Keratinocyte (primary cell): ENCODE measurements around the gene SLC25A47. TPM values are rescaled to one million over a fixed set of nuclear protein-coding genes. Genes with fewer than 3 reads are reported as not detected.

ENCODE experiments used
- DNase-seq: peaks from one replicate; pipeline ENCODE4 v3.0.0-alpha.2; 2011; ENCODE audit warnings: low read depth, missing footprints, low spot score
- FAIRE-seq: peaks from 2 replicates; lab custom pipeline; 2011; peaks lifted over from hg19 to GRCh38; lab: Jason Lieb, UNC
- H2AFZ ChIP-seq: 2 replicates; pipeline ENCODE4 v1.6.0; 2012; ENCODE audit warnings: low read length, control low read depth, inconsistent platforms; ENCODE audit not compliant: control insufficient read depth
- H3K27ac ChIP-seq: 2 replicates; pipeline ENCODE4 v1.5.1; 2011; ENCODE audit warnings: low read length; ENCODE audit not compliant: control insufficient read depth, insufficient read depth
- H3K27me3 ChIP-seq: 3 replicates; pipeline ENCODE4 v1.6.0; 2011; ENCODE audit warnings: low read length; ENCODE audit not compliant: control insufficient read depth, insufficient read depth; ENCODE audit errors: extremely low read depth
- H3K36me3 ChIP-seq, 2 experiments: 2 replicates in 1 of 2; 3 replicates in 1 of 2; pipeline ENCODE4 v1.5.1; 2011; ENCODE audit warnings: low read length in 2 of 2, mild to moderate bottlenecking in 1 of 2; ENCODE audit not compliant: control insufficient read depth in 2 of 2, insufficient read depth in 2 of 2; ENCODE audit errors: extremely low read depth in 1 of 2
- H3K4me1 ChIP-seq: 3 replicates; pipeline ENCODE4 v1.5.1; 2011; ENCODE audit warnings: low read length; ENCODE audit not compliant: control insufficient read depth, insufficient read depth; ENCODE audit errors: extremely low read depth
- H3K4me2 ChIP-seq: 3 replicates; pipeline ENCODE4 v1.6.0; 2011; ENCODE audit warnings: low read depth, low read length; ENCODE audit not compliant: control insufficient read depth, insufficient read depth; ENCODE audit errors: extremely low read depth
- H3K4me3 ChIP-seq, 3 experiments: fragments of 200-600 bp in 1 of 3; sonication (generic) in 1 of 3; 2 replicates in 2 of 3; 3 replicates in 1 of 3; pipeline ENCODE4 v1.5.1; 2011 to 2016; ENCODE audit warnings: low read length in 3 of 3, mild to moderate bottlenecking in 3 of 3, control low read depth in 2 of 3, inconsistent platforms in 1 of 3, low read depth in 1 of 3, mixed read lengths in 1 of 3, mixed run types in 1 of 3, moderate library complexity in 1 of 3; ENCODE audit not compliant: control insufficient read depth in 2 of 3, insufficient read depth in 2 of 3; ENCODE audit errors: extremely low read depth in 1 of 3
- H3K79me2 ChIP-seq: 2 replicates; pipeline ENCODE4 v1.6.0; 2012; ENCODE audit warnings: low read length; ENCODE audit not compliant: control insufficient read depth, insufficient read depth
- H3K9ac ChIP-seq: 3 replicates; pipeline ENCODE4 v1.6.0; 2011; ENCODE audit warnings: low read length; ENCODE audit not compliant: control insufficient read depth, insufficient read depth; ENCODE audit errors: extremely low read depth
- H3K9me1 ChIP-seq: 3 replicates; pipeline ENCODE4 v1.6.0; 2011; ENCODE audit warnings: low read length; ENCODE audit not compliant: control insufficient read depth, insufficient read depth; ENCODE audit errors: extremely low read depth
- H3K9me3 ChIP-seq: 2 replicates; pipeline ENCODE4 v1.5.1; 2012; ENCODE audit warnings: low read depth, low read length; ENCODE audit not compliant: control insufficient read depth
- H4K20me1 ChIP-seq: 3 replicates; pipeline ENCODE4 v1.6.0; 2011; ENCODE audit warnings: low read length; ENCODE audit not compliant: control insufficient read depth, insufficient read depth; ENCODE audit errors: extremely low read depth
- CTCF ChIP-seq, 3 experiments: IDR thresholded peaks in 1 of 3; conservative IDR thresholded peaks in 1 of 3; optimal IDR thresholded peaks in 1 of 3; 2 replicates in 2 of 3; 3 replicates in 1 of 3; pipeline versions ENCODE3 to v1.5.1; 2011; ENCODE audit warnings: low read length in 3 of 3, mild to moderate bottlenecking in 3 of 3, moderate library complexity in 2 of 3, control low read depth in 1 of 3, inconsistent platforms in 1 of 3; ENCODE audit not compliant: insufficient read depth in 2 of 3; ENCODE audit errors: extremely low read depth in 1 of 3
- EZH2 ChIP-seq: IDR thresholded peaks from one replicate; pipeline ENCODE4 v1.6.1; 2012; ENCODE audit warnings: inconsistent platforms, mild to moderate bottlenecking, low read length, moderate library complexity
- dilution Hi-C: fragments of 300-500 bp; cut with MboI; formaldehyde crosslinking; loops from one replicate; pipeline ENCODE4 v1.7.0; 2020; ENCODE audit warnings: low sequenced_read_pairs; ENCODE audit not compliant: extremely low pct_ligation_motif_present
- polyA plus RNA-seq, 5 experiments: library from polyadenylated mRNA; depleted of rRNA in 3 of 5; stranded (reverse) in 3 of 5; stranded (forward) in 1 of 5; unstranded in 1 of 5; fragments of >200 nt; gene quantifications; 1 replicate in 1 of 5; 2 replicates in 3 of 5; 3 replicates in 1 of 5; pipeline versions ENCODE4 v1.2.1 to v1.2.3, GENCODE V29; 2011 to 2012; ENCODE audit warnings: missing spikeins in 2 of 5, low read depth in 1 of 5, low replicate concordance in 1 of 5

The SLC25A47 gene
- polyA plus RNA-seq, 1 donor (not counting 4 experiments of a cell fraction or from before 2014, with no cell fraction given), result not detected

DNA sequence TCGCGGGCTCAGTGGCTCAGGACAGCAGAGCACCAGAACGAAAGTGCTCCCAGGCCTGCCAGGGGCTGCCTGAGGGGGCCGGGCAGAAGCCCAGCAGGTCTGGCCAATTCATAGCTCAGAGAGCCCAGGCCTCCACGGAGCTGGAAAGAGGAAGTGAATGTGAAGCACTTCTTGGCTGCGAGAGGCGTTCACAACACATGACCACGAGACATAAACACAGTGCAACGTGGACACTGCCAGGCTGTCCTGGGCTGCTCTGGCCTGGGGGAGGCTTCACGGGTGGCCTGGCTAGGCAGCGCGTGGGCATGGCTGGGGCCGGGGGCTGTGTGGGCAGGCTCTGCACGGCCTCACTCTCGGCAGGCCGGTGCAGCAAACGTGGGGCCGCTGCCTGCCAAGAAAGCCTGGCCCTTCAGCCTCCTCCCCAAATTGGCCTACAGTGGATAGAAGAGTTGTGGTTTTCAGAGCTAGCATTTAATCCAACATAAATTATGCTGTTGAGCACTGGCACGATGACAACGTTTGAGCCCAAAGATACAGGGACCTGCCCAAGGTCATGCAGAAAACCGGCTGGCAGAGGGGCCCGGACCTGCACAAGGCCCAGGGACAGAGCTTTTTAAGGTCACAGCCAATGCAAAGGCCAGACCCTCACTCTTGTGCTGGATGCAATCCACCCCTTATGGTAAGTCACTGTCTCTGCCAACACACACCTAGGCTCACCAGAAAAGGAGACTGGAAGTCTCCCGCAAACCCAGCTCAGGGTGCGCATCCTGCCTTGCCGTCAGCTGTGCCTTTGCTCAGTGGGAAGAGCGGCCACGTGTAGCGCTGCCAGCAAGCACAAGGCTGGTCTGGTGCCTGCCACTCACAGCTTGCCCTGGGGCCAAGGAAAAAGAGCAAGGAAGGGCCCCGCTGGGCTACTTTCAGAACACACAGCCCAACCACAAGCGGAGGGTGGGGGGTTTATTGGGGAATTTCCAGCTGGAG, 25.5 kb upstream of the SLC25A47 start:
- no peaks in the 10 kb centered on the region for H3K4me1 ChIP-seq
- H3K4me3 ChIP-seq, result no peak overlapping the region
- DNase-seq, result no peak
- no peaks in the 10 kb centered on the region for H3K9me3 ChIP-seq
- no peaks in the 10 kb centered on the region for H3K27me3 ChIP-seq
- H2AFZ ChIP-seq, result no peak overlapping the region
- no peak for TF ChIP-seq CTCF (optimal IDR thresholded peaks at IDR 0.05 in 1 of 3, IDR thresholded peaks at IDR 0.05 in 1 of 3, conservative IDR thresholded peaks at IDR 0.05 in 1 of 3; ENCODE audit: extremely low read depth in 1 of 3, insufficient read depth in 2 of 3, low read length in 3 of 3)
- TF ChIP-seq EZH2, result no peak
- no peaks in the 10 kb centered on the region for H3K79me2 ChIP-seq
- no peaks in the 10 kb centered on the region for H3K9me1 ChIP-seq
- FAIRE-seq, result no peak
- no peaks in the 10 kb centered on the region for H4K20me1 ChIP-seq
- H3K36me3 ChIP-seq, result peaks cover 0 to 2% of the 10 kb centered on the region in 2 experiments
- H3K9ac ChIP-seq, result no peak overlapping the region
- no peak overlapping the region for H3K27ac ChIP-seq
- dilution Hi-C loops, result no loop called here
- no peak overlapping the region for H3K4me2 ChIP-seq

DNA sequence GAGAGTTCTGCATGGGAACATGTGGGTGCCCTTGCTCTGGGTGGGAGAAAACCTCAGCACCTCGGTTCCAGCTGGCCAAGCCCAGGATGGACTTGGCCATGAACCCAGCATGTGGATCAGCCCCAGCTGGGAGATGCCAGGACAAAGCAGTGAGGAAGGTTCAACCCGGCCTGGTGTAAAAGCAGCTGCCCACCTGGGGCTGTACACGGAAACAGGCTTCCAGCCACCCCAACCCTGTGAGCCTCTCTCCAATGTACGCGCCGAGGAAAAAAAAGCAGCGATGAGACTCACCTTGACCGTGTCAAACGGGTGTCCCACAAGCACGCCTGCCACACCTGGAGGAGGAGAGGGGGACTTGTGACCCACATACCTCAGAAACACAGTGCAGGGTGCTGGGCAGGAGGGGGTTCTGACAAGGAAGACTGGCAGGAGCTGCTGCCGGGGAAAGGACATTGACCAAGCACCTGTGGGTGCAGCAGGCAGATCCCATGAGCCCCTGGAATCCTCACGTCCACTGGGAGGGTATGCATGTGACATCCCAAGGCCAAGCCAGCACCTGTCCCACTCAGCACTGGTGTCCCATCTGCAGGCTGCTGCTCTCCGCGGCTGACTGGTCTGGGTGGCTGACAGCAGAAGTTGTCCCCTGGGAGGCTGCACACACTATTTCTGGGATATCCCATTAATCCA, 24.4 kb upstream of the SLC25A47 start:
- no peak overlapping the region for H3K27ac ChIP-seq
- H3K36me3 ChIP-seq, result peaks cover 0 to 2% of the 10 kb centered on the region in 2 experiments
- H3K4me1 ChIP-seq, result no peaks in the 10 kb centered on the region
- no peaks in the 10 kb centered on the region for H3K9me3 ChIP-seq
- no peak overlapping the region for H2AFZ ChIP-seq
- H4K20me1 ChIP-seq, result no peaks in the 10 kb centered on the region
- peaks cover 3% of the 10 kb centered on the region for H3K79me2 ChIP-seq
- no peak overlapping the region for H3K4me2 ChIP-seq
- FAIRE-seq (no peak), DNase-seq (no peak)
- no peak overlapping the region for H3K9ac ChIP-seq
- H3K4me3 ChIP-seq, result no peak overlapping the region
- TF ChIP-seq CTCF (optimal IDR thresholded peaks at IDR 0.05 in 1 of 3, IDR thresholded peaks at IDR 0.05 in 1 of 3, conservative IDR thresholded peaks at IDR 0.05 in 1 of 3; ENCODE audit: extremely low read depth in 1 of 3, insufficient read depth in 2 of 3, low read length in 3 of 3), result no peak
- no peak for TF ChIP-seq EZH2
- H3K27me3 ChIP-seq, result no peaks in the 10 kb centered on the region
- dilution Hi-C loops, result no loop called here
- no peaks in the 10 kb centered on the region for H3K9me1 ChIP-seq
